ENCODE data around the gene FLOT2.
A peak's percentile ranks its signal among the peaks of the same experiment; 100 is the strongest.
"Not testable (repeated sequence)": the region's sequence is repeated elsewhere in the genome, so short reads cannot be mapped to it uniquely, and the experiment has no call there.

FLOT2 gene

GRCh38 chr17:28879886-28880571, 17.5 kb downstream of the FLOT2 start:
- H3K79me2 ChIP-seq (ENCODE audit: low read length) = no peaks in the 10 kb centered on the region
- no peaks in the 10 kb centered on the region for H3K36me3 ChIP-seq (replicated peaks; ENCODE audit: insufficient read depth, low read length)
- no peak overlapping the region for H3K4me2 ChIP-seq (ENCODE audit: low read depth, low read length)
- H2AFZ ChIP-seq (ENCODE audit: low read length) = no peak overlapping the region
- TF ChIP-seq EZH2 (optimal IDR thresholded peaks at IDR 0.05; ENCODE audit: low read depth, low read length) (no peak), EZH2phosphoT487 (IDR thresholded peaks at IDR 0.05; ENCODE audit: low read length) (no peak)
- TF ChIP-seq, protein P1, sequence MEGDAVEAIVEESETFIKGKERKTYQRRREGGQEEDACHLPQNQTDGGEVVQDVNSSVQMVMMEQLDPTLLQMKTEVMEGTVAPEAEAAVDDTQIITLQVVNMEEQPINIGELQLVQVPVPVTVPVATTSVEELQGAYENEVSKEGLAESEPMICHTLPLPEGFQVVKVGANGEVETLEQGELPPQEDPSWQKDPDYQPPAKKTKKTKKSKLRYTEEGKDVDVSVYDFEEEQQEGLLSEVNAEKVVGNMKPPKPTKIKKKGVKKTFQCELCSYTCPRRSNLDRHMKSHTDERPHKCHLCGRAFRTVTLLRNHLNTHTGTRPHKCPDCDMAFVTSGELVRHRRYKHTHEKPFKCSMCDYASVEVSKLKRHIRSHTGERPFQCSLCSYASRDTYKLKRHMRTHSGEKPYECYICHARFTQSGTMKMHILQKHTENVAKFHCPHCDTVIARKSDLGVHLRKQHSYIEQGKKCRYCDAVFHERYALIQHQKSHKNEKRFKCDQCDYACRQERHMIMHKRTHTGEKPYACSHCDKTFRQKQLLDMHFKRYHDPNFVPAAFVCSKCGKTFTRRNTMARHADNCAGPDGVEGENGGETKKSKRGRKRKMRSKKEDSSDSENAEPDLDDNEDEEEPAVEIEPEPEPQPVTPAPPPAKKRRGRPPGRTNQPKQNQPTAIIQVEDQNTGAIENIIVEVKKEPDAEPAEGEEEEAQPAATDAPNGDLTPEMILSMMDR (IDR thresholded peaks at IDR 0.05; ENCODE audit: low read length) = no peak
- peaks cover 4% of the 10 kb centered on the region; the same call in 1 of the 2 replicates for H3F3A ChIP-seq (ENCODE audit: insufficient read depth, low read length)
- H3K27ac ChIP-seq (ENCODE audit: low read length) = no peak overlapping the region
- no peaks in the 10 kb centered on the region for H3K4me1 ChIP-seq (ENCODE audit: low read length)
- H3K4me3 ChIP-seq (ENCODE audit: low read length) = no peak overlapping the region
- H4K20me1 ChIP-seq (ENCODE audit: insufficient read depth, low read length) = no peaks in the 10 kb centered on the region
- no peaks in the 10 kb centered on the region for H3K27me3 ChIP-seq (replicated peaks; ENCODE audit: insufficient read depth, low read length)
- H3K9me2 ChIP-seq (replicated peaks; ENCODE audit: insufficient read depth, low read length) = no peaks in the 10 kb centered on the region
- DNase-seq = no peak
- H3K9ac ChIP-seq (ENCODE audit: low read length) = no peak overlapping the region
- H3K9me3 ChIP-seq (replicated peaks; ENCODE audit: insufficient read depth, low read length) = no peaks in the 10 kb centered on the region

- Histone ChIP-seq H3K9me3 (replicated peaks; ENCODE audit: insufficient read depth, low read length) (no peaks in the 10 kb centered on the region), H3K4me2 (ENCODE audit: low read depth, low read length) (no peak overlapping the region), H3K9ac (ENCODE audit: low read length) (no peak overlapping the region), H2AFZ (ENCODE audit: low read length) (no peak overlapping the region), H3K36me3 (replicated peaks; ENCODE audit: insufficient read depth, low read length) (no peaks in the 10 kb centered on the region), H4K20me1 (ENCODE audit: insufficient read depth, low read length) (no peaks in the 10 kb centered on the region), H3F3A (ENCODE audit: insufficient read depth, low read length) (peaks cover 4% of the 10 kb centered on the region; the same call in 1 of the 2 replicates), H3K4me1 (ENCODE audit: low read length) (no peaks in the 10 kb centered on the region), H3K27me3 (replicated peaks; ENCODE audit: insufficient read depth, low read length) (no peaks in the 10 kb centered on the region), H3K9me2 (replicated peaks; ENCODE audit: insufficient read depth, low read length) (no peaks in the 10 kb centered on the region), H3K27ac (ENCODE audit: low read length) (no peak overlapping the region), H3K4me3 (ENCODE audit: low read length) (no peak overlapping the region), H3K79me2 (ENCODE audit: low read length) (no peaks in the 10 kb centered on the region)
- TF ChIP-seq EZH2 (optimal IDR thresholded peaks at IDR 0.05; ENCODE audit: low read depth, low read length) (no peak), EZH2phosphoT487 (IDR thresholded peaks at IDR 0.05; ENCODE audit: low read length) (no peak)
- TF ChIP-seq, protein P1 (IDR thresholded peaks at IDR 0.05; ENCODE audit: low read length) = peak; percentile 23
- peak; percentile 31 for DNase-seq
Measured at GRCh38 chr17:28878981-28879380, 18.6 kb downstream of the FLOT2 start.

DNA sequence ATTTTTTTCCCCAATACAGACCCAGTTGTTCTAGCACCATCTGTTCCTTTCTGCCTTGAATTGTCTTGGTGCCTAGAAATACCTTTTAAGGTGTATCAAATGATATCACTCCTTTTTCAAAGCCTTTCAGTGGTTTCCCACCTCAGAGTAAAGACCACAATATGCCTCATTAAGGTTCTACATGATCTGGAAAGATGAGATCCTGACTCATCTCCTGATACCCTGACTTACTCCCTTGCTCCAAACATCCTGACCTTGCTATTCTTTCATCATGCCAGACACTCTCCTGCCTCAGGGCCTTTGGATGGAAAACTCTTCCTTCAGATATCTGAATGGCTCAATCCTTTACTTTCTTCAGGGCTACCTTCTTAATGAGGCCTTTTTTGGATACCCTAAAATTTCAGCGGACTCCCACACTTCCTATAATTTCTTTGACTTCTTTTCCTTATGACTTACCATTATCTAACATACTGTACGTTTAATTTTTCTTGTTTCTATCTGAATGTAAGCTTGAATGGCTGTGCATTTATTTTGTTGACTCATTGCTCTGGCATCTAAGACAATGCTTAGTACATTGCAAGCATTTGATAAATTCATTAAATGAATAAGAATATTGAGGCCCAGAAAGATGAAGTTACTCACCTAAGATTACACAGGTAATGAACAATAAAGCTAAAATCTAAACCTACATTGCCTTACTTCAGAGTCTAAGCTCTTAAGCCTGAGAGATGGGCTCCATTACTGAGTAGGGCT, 19.2 kb downstream of the FLOT2 start:
- H4K20me1 ChIP-seq (ENCODE audit: insufficient read depth, low read length) = no peaks in the 10 kb centered on the region
- no peaks in the 10 kb centered on the region for H3K79me2 ChIP-seq (ENCODE audit: low read length)
- H3K9me3 ChIP-seq (replicated peaks; ENCODE audit: insufficient read depth, low read length) = no peaks in the 10 kb centered on the region
- H3F3A ChIP-seq (ENCODE audit: insufficient read depth, low read length) = peaks cover 4% of the 10 kb centered on the region; the same call in 1 of the 2 replicates
- H3K9me2 ChIP-seq (replicated peaks; ENCODE audit: insufficient read depth, low read length) = no peaks in the 10 kb centered on the region
- no peaks in the 10 kb centered on the region for H3K27me3 ChIP-seq (replicated peaks; ENCODE audit: insufficient read depth, low read length)
- H3K9ac ChIP-seq (ENCODE audit: low read length) = no peak overlapping the region
- no peak for TF ChIP-seq EZH2 (optimal IDR thresholded peaks at IDR 0.05; ENCODE audit: low read depth, low read length)
- TF ChIP-seq EZH2phosphoT487 (IDR thresholded peaks at IDR 0.05; ENCODE audit: low read length) = no peak
- TF ChIP-seq, protein P1 (IDR thresholded peaks at IDR 0.05; ENCODE audit: low read length) = no peak
- H3K36me3 ChIP-seq (replicated peaks; ENCODE audit: insufficient read depth, low read length) = no peaks in the 10 kb centered on the region
- no peak overlapping the region for H3K27ac ChIP-seq (ENCODE audit: low read length)
- H3K4me2 ChIP-seq (ENCODE audit: low read depth, low read length) = no peak overlapping the region
- no peak overlapping the region for H2AFZ ChIP-seq (ENCODE audit: low read length)
- H3K4me3 ChIP-seq (ENCODE audit: low read length) = no peak overlapping the region
- no peaks in the 10 kb centered on the region for H3K4me1 ChIP-seq (ENCODE audit: low read length)
- DNase-seq = no peak

DNA sequence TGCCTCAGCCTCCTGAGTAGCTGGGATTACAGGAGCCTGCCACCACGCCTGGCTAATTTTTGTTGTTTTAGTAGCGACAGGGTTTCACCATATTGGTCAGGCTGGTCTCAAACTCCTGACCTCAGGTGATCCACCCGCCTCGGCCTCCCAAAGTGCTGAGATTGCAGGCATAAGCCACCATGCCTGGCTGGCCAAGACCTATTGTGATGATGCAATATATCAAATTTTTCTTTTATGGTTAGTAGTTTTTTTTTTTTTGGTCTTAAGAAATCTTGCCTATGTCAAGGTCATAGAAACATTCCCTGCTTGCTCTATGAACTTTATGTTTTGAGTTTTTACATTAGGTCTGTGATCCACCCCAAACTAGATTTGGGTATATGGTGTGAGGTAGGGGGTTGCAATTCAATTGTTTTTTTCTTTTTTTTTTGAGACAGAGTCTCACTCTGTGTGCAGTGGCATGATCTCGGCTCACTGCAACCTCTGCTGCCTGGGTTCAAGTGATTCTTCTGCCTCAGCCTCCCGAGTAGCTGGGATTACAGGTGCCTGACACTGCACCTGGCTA, 20.3 kb downstream of the FLOT2 start:
- H3K9me3 ChIP-seq (replicated peaks; ENCODE audit: insufficient read depth, low read length); H3K4me1 ChIP-seq (ENCODE audit: low read length); H3K4me2 ChIP-seq (ENCODE audit: low read depth, low read length); H3K9ac ChIP-seq (ENCODE audit: low read length); H3K36me3 ChIP-seq (replicated peaks; ENCODE audit: insufficient read depth, low read length); DNase-seq; H3F3A ChIP-seq (ENCODE audit: insufficient read depth, low read length); H3K27ac ChIP-seq (ENCODE audit: low read length); H3K79me2 ChIP-seq (ENCODE audit: low read length); H4K20me1 ChIP-seq (ENCODE audit: insufficient read depth, low read length); H2AFZ ChIP-seq (ENCODE audit: low read length); H3K27me3 ChIP-seq (replicated peaks; ENCODE audit: insufficient read depth, low read length); H3K9me2 ChIP-seq (replicated peaks; ENCODE audit: insufficient read depth, low read length); H3K4me3 ChIP-seq (ENCODE audit: low read length): not testable (repeated sequence)
